ENCODE results near the gene NEIL3.

NEIL3 gene

GRCh38 chr4:177385576-177386277 is 76.1 kb downstream of the NEIL3 start:
- H3K27me3 ChIP-seq (ENCODE audit: control insufficient read depth, insufficient read depth, low read length) = no peaks in the 10 kb centered on the region
- no peak overlapping the region for H3K4me3 ChIP-seq (ENCODE audit: low read length)
- no peak overlapping the region for H3K9ac ChIP-seq (ENCODE audit: low read length)
- no peaks in the 10 kb centered on the region for H3K4me1 ChIP-seq (ENCODE audit: control insufficient read depth, insufficient read depth, low read length)
- no peak overlapping the region for H3K27ac ChIP-seq (ENCODE audit: low read depth, low read length)
- H3K36me3 ChIP-seq (ENCODE audit: control insufficient read depth, insufficient read depth, low read length) = no peaks in the 10 kb centered on the region

GRCh38 chr4:177386278-177386815 is 76.7 kb downstream of the NEIL3 start:
- Histone ChIP-seq H3K4me1 (ENCODE audit: control insufficient read depth, insufficient read depth, low read length) (no peaks in the 10 kb centered on the region), H3K27me3 (ENCODE audit: control insufficient read depth, insufficient read depth, low read length) (no peaks in the 10 kb centered on the region), H3K36me3 (ENCODE audit: control insufficient read depth, insufficient read depth, low read length) (no peaks in the 10 kb centered on the region), H3K27ac (ENCODE audit: low read depth, low read length) (no peak overlapping the region), H3K4me3 (ENCODE audit: low read length) (no peak overlapping the region), H3K9ac (ENCODE audit: low read length) (no peak overlapping the region)

- Histone ChIP-seq H3K27me3 (ENCODE audit: control insufficient read depth, insufficient read depth, low read length) (no peaks in the 10 kb centered on the region), H3K9ac (ENCODE audit: low read length) (no peak overlapping the region), H3K36me3 (ENCODE audit: control insufficient read depth, insufficient read depth, low read length) (no peaks in the 10 kb centered on the region), H3K4me3 (ENCODE audit: low read length) (no peak overlapping the region), H3K27ac (ENCODE audit: low read depth, low read length) (no peak overlapping the region), H3K4me1 (ENCODE audit: control insufficient read depth, insufficient read depth, low read length) (no peaks in the 10 kb centered on the region)
Measured at GRCh38 chr4:177391287-177391686, 81.6 kb downstream of the NEIL3 start.

GRCh38 chr4:177391953-177392352 is 82.3 kb downstream of the NEIL3 start:
- H3K27ac ChIP-seq (ENCODE audit: low read depth, low read length) = no peak overlapping the region
- no peak overlapping the region for H3K4me3 ChIP-seq (ENCODE audit: low read length)
- H3K27me3 ChIP-seq (ENCODE audit: control insufficient read depth, insufficient read depth, low read length) = no peaks in the 10 kb centered on the region
- no peaks in the 10 kb centered on the region for H3K4me1 ChIP-seq (ENCODE audit: control insufficient read depth, insufficient read depth, low read length)
- no peak overlapping the region for H3K9ac ChIP-seq (ENCODE audit: low read length)
- no peaks in the 10 kb centered on the region for H3K36me3 ChIP-seq (ENCODE audit: control insufficient read depth, insufficient read depth, low read length)

- no peak overlapping the region for H3K4me3 ChIP-seq (ENCODE audit: low read length)
- no peak overlapping the region for H3K27ac ChIP-seq (ENCODE audit: low read depth, low read length)
- H3K36me3 ChIP-seq (ENCODE audit: control insufficient read depth, insufficient read depth, low read length) = no peaks in the 10 kb centered on the region
- H3K4me1 ChIP-seq (ENCODE audit: control insufficient read depth, insufficient read depth, low read length) = no peaks in the 10 kb centered on the region
- H3K9ac ChIP-seq (ENCODE audit: low read length) = no peak overlapping the region
- H3K27me3 ChIP-seq (ENCODE audit: control insufficient read depth, insufficient read depth, low read length) = no peaks in the 10 kb centered on the region
Measured at GRCh38 chr4:177393236-177393635, 83.6 kb downstream of the NEIL3 start.

- no peaks in the 10 kb centered on the region for H3K36me3 ChIP-seq (ENCODE audit: control insufficient read depth, insufficient read depth, low read length)
- H3K4me1 ChIP-seq (ENCODE audit: control insufficient read depth, insufficient read depth, low read length) = no peaks in the 10 kb centered on the region
- H3K27me3 ChIP-seq (ENCODE audit: control insufficient read depth, insufficient read depth, low read length) = no peaks in the 10 kb centered on the region
Measured at GRCh38 chr4:177396352-177396751, 86.7 kb downstream of the NEIL3 start.

GRCh38 chr4:177400030-177400429 is 90.4 kb downstream of the NEIL3 start:
- Histone ChIP-seq H3K9ac (ENCODE audit: low read length) (no peak overlapping the region), H3K27ac (ENCODE audit: low read depth, low read length) (no peak overlapping the region), H3K36me3 (ENCODE audit: control insufficient read depth, insufficient read depth, low read length) (no peaks in the 10 kb centered on the region), H3K4me1 (ENCODE audit: control insufficient read depth, insufficient read depth, low read length) (no peaks in the 10 kb centered on the region), H3K4me3 (ENCODE audit: low read length) (no peak overlapping the region), H3K27me3 (ENCODE audit: control insufficient read depth, insufficient read depth, low read length) (no peaks in the 10 kb centered on the region)

More at GRCh38 chr4:177396352-177396751, 86.7 kb downstream of the NEIL3 start:
- no peak overlapping the region for H3K4me3 ChIP-seq (ENCODE audit: low read length)
- H3K27ac ChIP-seq (ENCODE audit: low read depth, low read length) = no peak overlapping the region
- no peak overlapping the region for H3K9ac ChIP-seq (ENCODE audit: low read length)

- H3K9ac ChIP-seq (ENCODE audit: low read length) = no peak overlapping the region
- no peaks in the 10 kb centered on the region for H3K4me1 ChIP-seq (ENCODE audit: control insufficient read depth, insufficient read depth, low read length)
- H3K27me3 ChIP-seq (ENCODE audit: control insufficient read depth, insufficient read depth, low read length) = no peaks in the 10 kb centered on the region
- H3K4me3 ChIP-seq (ENCODE audit: low read length) = no peak overlapping the region
- no peaks in the 10 kb centered on the region for H3K36me3 ChIP-seq (ENCODE audit: control insufficient read depth, insufficient read depth, low read length)
- no peak overlapping the region for H3K27ac ChIP-seq (ENCODE audit: low read depth, low read length)
Measured at GRCh38 chr4:177401658-177402273, 92.1 kb downstream of the NEIL3 start.

- no peaks in the 10 kb centered on the region for H3K4me1 ChIP-seq (ENCODE audit: control insufficient read depth, insufficient read depth, low read length)
- no peak overlapping the region for H3K9ac ChIP-seq (ENCODE audit: low read length)
- H3K4me3 ChIP-seq (ENCODE audit: low read length) = no peak overlapping the region
- no peaks in the 10 kb centered on the region for H3K36me3 ChIP-seq (ENCODE audit: control insufficient read depth, insufficient read depth, low read length)
- H3K27ac ChIP-seq (ENCODE audit: low read depth, low read length) = no peak overlapping the region
- no peaks in the 10 kb centered on the region for H3K27me3 ChIP-seq (ENCODE audit: control insufficient read depth, insufficient read depth, low read length)
Measured at GRCh38 chr4:177403746-177404145, 94.1 kb downstream of the NEIL3 start.

GRCh38 chr4:177404342-177404741 is 94.7 kb downstream of the NEIL3 start:
- Histone ChIP-seq H3K4me3 (ENCODE audit: low read length) (no peak overlapping the region), H3K36me3 (ENCODE audit: control insufficient read depth, insufficient read depth, low read length) (no peaks in the 10 kb centered on the region), H3K27ac (ENCODE audit: low read depth, low read length) (no peak overlapping the region)

GRCh38 chr4:177404986-177405385 is 95.3 kb downstream of the NEIL3 start:
- no peak overlapping the region for H3K27ac ChIP-seq (ENCODE audit: low read depth, low read length)
- no peaks in the 10 kb centered on the region for H3K36me3 ChIP-seq (ENCODE audit: control insufficient read depth, insufficient read depth, low read length)
- no peaks in the 10 kb centered on the region for H3K27me3 ChIP-seq (ENCODE audit: control insufficient read depth, insufficient read depth, low read length)
- no peaks in the 10 kb centered on the region for H3K4me1 ChIP-seq (ENCODE audit: control insufficient read depth, insufficient read depth, low read length)
- H3K4me3 ChIP-seq (ENCODE audit: low read length) = no peak overlapping the region
- H3K9ac ChIP-seq (ENCODE audit: low read length) = no peak overlapping the region

More at GRCh38 chr4:177404342-177404741, 94.7 kb downstream of the NEIL3 start:
- H3K9ac ChIP-seq (ENCODE audit: low read length) = no peak overlapping the region
- no peaks in the 10 kb centered on the region for H3K4me1 ChIP-seq (ENCODE audit: control insufficient read depth, insufficient read depth, low read length)
- H3K27me3 ChIP-seq (ENCODE audit: control insufficient read depth, insufficient read depth, low read length) = no peaks in the 10 kb centered on the region

GRCh38 chr4:177405508-177405907 is 95.8 kb downstream of the NEIL3 start:
- H3K4me3 ChIP-seq (ENCODE audit: low read length) = no peak overlapping the region
- no peaks in the 10 kb centered on the region for H3K4me1 ChIP-seq (ENCODE audit: control insufficient read depth, insufficient read depth, low read length)
- no peak overlapping the region for H3K27ac ChIP-seq (ENCODE audit: low read depth, low read length)
- H3K27me3 ChIP-seq (ENCODE audit: control insufficient read depth, insufficient read depth, low read length) = no peaks in the 10 kb centered on the region
- no peak overlapping the region for H3K9ac ChIP-seq (ENCODE audit: low read length)
- H3K36me3 ChIP-seq (ENCODE audit: control insufficient read depth, insufficient read depth, low read length) = no peaks in the 10 kb centered on the region

- Histone ChIP-seq H3K9ac (ENCODE audit: low read length) (no peak overlapping the region), H3K36me3 (ENCODE audit: control insufficient read depth, insufficient read depth, low read length) (no peaks in the 10 kb centered on the region), H3K4me1 (ENCODE audit: control insufficient read depth, insufficient read depth, low read length) (no peaks in the 10 kb centered on the region), H3K4me3 (ENCODE audit: low read length) (no peak overlapping the region), H3K27me3 (ENCODE audit: control insufficient read depth, insufficient read depth, low read length) (no peaks in the 10 kb centered on the region), H3K27ac (ENCODE audit: low read depth, low read length) (no peak overlapping the region)
Measured at GRCh38 chr4:177408023-177408422, 98.3 kb downstream of the NEIL3 start.
